GM18867 (cell line): Measurements from ENCODE around the gene DLX2.
"Not testable (repeated sequence)": the region's sequence is repeated elsewhere in the genome, so short reads cannot be mapped to it uniquely, and the experiment has no call there.

Source experiments
- ATAC-seq: cut with Tn5 transposase; IDR thresholded peaks from one replicate; pipeline ENCODE4 v1.9.1; 2021; ENCODE audit warnings: mild to moderate bottlenecking, moderate library complexity; ENCODE audit not compliant: unreplicated experiment

The DLX2 gene

GRCh38 chr2:172102391-172103359 is at the start of gene DLX2:
Gene DLX2 (minus strand): TSS chr2:172102900. CDS start chr2:172102538, 362 bp downstream.
- ATAC-seq, result peak; percentile 86

GRCh38 chr2:172147944-172148650 is 45.4 kb upstream of the DLX2 start:
- ATAC-seq, result no peak

- ATAC-seq, result no peak
These were observed 41.1 kb upstream of the DLX2 start for GRCh38 chr2:172143817-172144216.

GRCh38 chr2:172138727-172139126 is 36.0 kb upstream of the DLX2 start:
- ATAC-seq, result not testable (repeated sequence)

- no peak for ATAC-seq
These were observed 35.2 kb upstream of the DLX2 start for GRCh38 chr2:172137943-172138342.

- ATAC-seq, result no peak
These were observed 34.4 kb upstream of the DLX2 start for GRCh38 chr2:172137109-172137508.

GRCh38 chr2:172135446-172135845 is 32.7 kb upstream of the DLX2 start:
- no peak for ATAC-seq

GRCh38 chr2:172134270-172134669 is 31.6 kb upstream of the DLX2 start:
- no peak for ATAC-seq

GRCh38 chr2:172131713-172132555 is 29.2 kb upstream of the DLX2 start:
- no peak for ATAC-seq

- ATAC-seq, result no peak
These were observed 26.7 kb upstream of the DLX2 start for GRCh38 chr2:172129404-172129803.

GRCh38 chr2:172128484-172128883 is 25.8 kb upstream of the DLX2 start:
- no peak for ATAC-seq

- no peak for ATAC-seq
These were observed 17.4 kb upstream of the DLX2 start for GRCh38 chr2:172120118-172120517.

GRCh38 chr2:172119089-172119488 is 16.4 kb upstream of the DLX2 start:
- no peak for ATAC-seq

GRCh38 chr2:172116107-172116506 is 13.4 kb upstream of the DLX2 start:
- no peak for ATAC-seq

- no peak for ATAC-seq
These were observed 11.9 kb upstream of the DLX2 start for GRCh38 chr2:172114579-172114978.

- ATAC-seq, result not testable (repeated sequence)
These were observed 11.5 kb upstream of the DLX2 start for GRCh38 chr2:172114176-172114575.

GRCh38 chr2:172113617-172114016 is 10.9 kb upstream of the DLX2 start:
- ATAC-seq, result no peak

- no peak for ATAC-seq
These were observed 7.5 kb upstream of the DLX2 start for GRCh38 chr2:172109988-172110811.

GRCh38 chr2:172109256-172109987 is 6.7 kb upstream of the DLX2 start:
- ATAC-seq, result no peak

- no peak for ATAC-seq
These were observed 5.9 kb upstream of the DLX2 start for GRCh38 chr2:172108587-172108930.
